Common myeloid progenitor, CD34-positive (primary cell): ENCODE measurements around the gene RIPPLY3.

Source experiments
- CTCF ChIA-PET: fragments of 350-600 bp; sonication (Branson Sonifier 250); formaldehyde crosslinking; loops from one replicate; lab custom pipeline; 2021; ENCODE audit warnings: antibody characterized with exemption; lab: Charles Lee
- POLR2A ChIA-PET: fragments of 350-600 bp; sonication (Branson Sonifier 250); formaldehyde crosslinking; loops from one replicate; lab custom pipeline; 2021; ENCODE audit warnings: antibody characterized with exemption; lab: Charles Lee
- DNase-seq, 3 donors: peaks; one replicate each; pipeline versions ENCODE4 v3.0.0 to v3.0.0-alpha.2; 2013
- H3K27ac ChIP-seq, 2 experiments: 1 replicate in 1 of 2; 2 replicates in 1 of 2; pipeline ENCODE4 v1.7.0; 2013; ENCODE audit warnings: inconsistent platforms in 2 of 2, low read length in 2 of 2, mild to moderate bottlenecking in 2 of 2, low read depth in 1 of 2, moderate library complexity in 1 of 2; ENCODE audit not compliant: severe bottlenecking in 2 of 2, insufficient read depth in 1 of 2, poor library complexity in 1 of 2
- H3K27me3 ChIP-seq, 5 experiments: replicated peaks in 2 of 5; 1 replicate in 3 of 5; 2 replicates in 2 of 5; pipeline versions ENCODE4 v1.6.1 to v1.7.0; 2013; ENCODE audit warnings: low read length in 4 of 5, mild to moderate bottlenecking in 2 of 5, moderate library complexity in 2 of 5, inconsistent platforms in 1 of 5; ENCODE audit not compliant: insufficient read depth in 5 of 5, control insufficient read depth in 4 of 5
- H3K36me3 ChIP-seq, 4 experiments: 1 replicate in 2 of 4; 2 replicates in 2 of 4; pipeline versions ENCODE4 v1.6.1 to v1.7.0; 2013; ENCODE audit warnings: low read length in 3 of 4, control low read depth in 1 of 4, mild to moderate bottlenecking in 1 of 4; ENCODE audit not compliant: control insufficient read depth in 4 of 4, insufficient read depth in 4 of 4
- H3K4me1 ChIP-seq, 4 experiments: 1 replicate in 3 of 4; 2 replicates in 1 of 4; pipeline versions ENCODE4 v1.6.1 to v1.7.1; 2013; ENCODE audit warnings: low read length in 3 of 4, mild to moderate bottlenecking in 3 of 4, control low read depth in 1 of 4, inconsistent platforms in 1 of 4, moderate library complexity in 1 of 4; ENCODE audit not compliant: control insufficient read depth in 4 of 4, insufficient read depth in 4 of 4; ENCODE audit errors: control extremely low read depth in 1 of 4
- H3K4me3 ChIP-seq, 7 experiments: 1 replicate in 4 of 7; 2 replicates in 3 of 7; pipeline versions ENCODE4 v1.5.1 to v1.7.0; 2013; ENCODE audit warnings: mild to moderate bottlenecking in 7 of 7, low read length in 6 of 7, moderate library complexity in 6 of 7, inconsistent platforms in 2 of 7, low read depth in 2 of 7, control low read depth in 1 of 7; ENCODE audit not compliant: insufficient read depth in 4 of 7, control insufficient read depth in 1 of 7; ENCODE audit errors: extremely low read depth in 1 of 7
- H3K9me3 ChIP-seq, 5 experiments: 1 replicate in 4 of 5; 2 replicates in 1 of 5; pipeline versions ENCODE4 v1.6.1 to v1.7.1; 2013; ENCODE audit warnings: low read length in 4 of 5, mild to moderate bottlenecking in 2 of 5, inconsistent platforms in 1 of 5, low read depth in 1 of 5, moderate library complexity in 1 of 5; ENCODE audit not compliant: control insufficient read depth in 4 of 5, insufficient read depth in 2 of 5; ENCODE audit errors: control extremely low read depth in 1 of 5
- WGBS: methylation state at CpG from one replicate; pipeline ENCODE4 v1.1.5; 2013; ENCODE audit not compliant: insufficient coverage; 5-methylcytosine and 5-hydroxymethylcytosine counted together

RIPPLY3 gene

DNA sequence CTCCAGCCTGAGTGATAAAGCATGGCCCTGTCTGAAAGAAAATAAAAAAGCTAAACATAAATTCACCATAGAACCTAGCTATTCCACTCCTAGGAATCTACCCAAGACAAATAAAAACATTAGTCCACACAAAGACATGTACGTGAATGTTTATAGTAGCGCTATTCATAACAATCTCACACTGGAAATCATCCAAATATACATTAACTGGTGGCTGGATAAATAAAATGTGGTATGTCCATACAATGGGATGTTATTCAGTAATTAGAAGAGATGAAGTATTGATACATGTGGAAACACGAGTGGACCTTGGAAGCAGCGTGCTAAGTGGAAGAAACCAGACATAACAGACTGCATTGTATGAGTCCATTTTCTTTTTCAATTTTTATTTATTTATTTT is 29.7 kb downstream of the RIPPLY3 start:
- Histone ChIP-seq H3K4me3 (no peak overlapping the region), H3K9me3 (no peaks in the 10 kb centered on the region), H3K27ac (no peak overlapping the region), H3K27me3 (no peaks in the 10 kb centered on the region), H3K4me1 (no peaks in the 10 kb centered on the region), H3K36me3 (no peaks in the 10 kb centered on the region)
- ChIA-PET CTCF (no interaction called here), POLR2A (no interaction called here)
- WGBS: no CpG with 5 or more reads among the region's 4 CpGs
- no peak for DNase-seq

DNA sequence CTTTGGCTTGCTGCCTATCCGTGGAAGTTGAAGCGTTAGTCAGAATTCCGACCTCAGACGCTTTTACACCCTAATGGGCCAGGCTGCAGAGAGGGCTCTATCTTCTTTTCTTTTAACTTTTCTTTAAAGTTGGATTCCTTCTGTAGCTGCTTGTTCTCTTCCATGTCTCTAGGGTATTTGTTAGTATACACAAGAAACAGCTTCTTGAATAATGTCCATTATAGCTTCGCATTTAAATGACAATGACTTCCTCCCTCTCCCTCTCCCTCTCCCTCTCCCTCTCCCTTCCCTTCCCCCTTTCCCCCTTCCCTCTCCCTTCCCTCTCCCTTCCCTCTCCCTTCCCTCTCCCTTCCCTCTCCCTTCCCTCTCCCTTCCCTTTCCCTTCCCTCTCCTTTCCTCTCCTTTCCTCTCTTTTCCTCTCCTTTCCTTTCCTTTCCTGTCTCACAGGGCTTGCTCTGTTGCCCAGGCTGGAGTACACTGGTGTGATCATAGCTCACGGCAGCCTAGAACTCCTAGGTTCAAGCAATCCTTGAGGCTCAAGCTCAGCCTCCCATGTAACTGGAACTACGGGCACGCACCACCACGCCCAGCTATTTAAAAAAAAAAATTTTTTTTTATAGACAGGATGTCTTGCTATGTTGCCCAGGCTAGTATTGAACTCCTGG is 33.0 kb downstream of the RIPPLY3 start:
- Histone ChIP-seq H3K4me1 (peaks cover 0 to 12% (median 10%) of the 10 kb centered on the region in 4 experiments), H3K4me3 (no peak overlapping the region), H3K9me3 (no peaks in the 10 kb centered on the region), H3K27ac (no peak overlapping the region), H3K36me3 (no peaks in the 10 kb centered on the region), H3K27me3 (no peaks in the 10 kb centered on the region)
- POLR2A ChIA-PET: no interaction called here
- 84% methylated on average over 5 of the region's 9 CpGs for WGBS
- CTCF ChIA-PET: interaction anchor here (0.7 to 1.7 kb wide), 5 partner anchors 12 to 81 kb away, joined by 3 to 6 read pairs (median 3); no protein-coding TSS in a partner anchor
- DNase-seq: no peak

DNA sequence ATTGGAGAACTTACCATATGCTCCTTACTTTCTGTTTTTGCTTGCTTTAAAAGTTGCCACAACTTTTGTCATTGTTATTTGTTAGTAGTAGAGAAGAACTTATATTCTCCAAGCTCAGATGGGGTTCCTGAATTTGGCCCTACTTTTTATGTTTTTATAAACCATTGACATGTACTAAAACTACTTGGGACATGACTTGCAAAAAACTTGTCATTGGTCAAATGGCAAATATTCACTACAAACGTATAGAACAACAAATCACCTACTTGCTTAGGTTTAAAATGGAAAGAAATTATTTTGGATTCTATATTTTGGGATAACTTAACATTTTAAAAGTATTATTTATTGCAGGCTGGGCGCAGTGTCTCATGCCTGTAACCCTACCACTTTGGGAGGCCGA is 33.7 kb downstream of the RIPPLY3 start:
- no peak overlapping the region for H3K27ac ChIP-seq
- H3K36me3 ChIP-seq: no peaks in the 10 kb centered on the region
- WGBS: 100% methylated on average over 1 of the region's 3 CpGs
- peaks cover 0 to 19% (median 16%) of the 10 kb centered on the region in 4 experiments for H3K4me1 ChIP-seq
- H3K4me3 ChIP-seq: no peak overlapping the region
- H3K9me3 ChIP-seq: no peaks in the 10 kb centered on the region
- CTCF ChIA-PET: interaction anchor here (0.9 to 1.7 kb wide), 5 partner anchors 30 to 80 kb away, joined by 3 to 6 read pairs (median 4); no protein-coding TSS in a partner anchor
- H3K27me3 ChIP-seq: no peaks in the 10 kb centered on the region
- DNase-seq: no peak
- POLR2A ChIA-PET: no interaction called here

DNA sequence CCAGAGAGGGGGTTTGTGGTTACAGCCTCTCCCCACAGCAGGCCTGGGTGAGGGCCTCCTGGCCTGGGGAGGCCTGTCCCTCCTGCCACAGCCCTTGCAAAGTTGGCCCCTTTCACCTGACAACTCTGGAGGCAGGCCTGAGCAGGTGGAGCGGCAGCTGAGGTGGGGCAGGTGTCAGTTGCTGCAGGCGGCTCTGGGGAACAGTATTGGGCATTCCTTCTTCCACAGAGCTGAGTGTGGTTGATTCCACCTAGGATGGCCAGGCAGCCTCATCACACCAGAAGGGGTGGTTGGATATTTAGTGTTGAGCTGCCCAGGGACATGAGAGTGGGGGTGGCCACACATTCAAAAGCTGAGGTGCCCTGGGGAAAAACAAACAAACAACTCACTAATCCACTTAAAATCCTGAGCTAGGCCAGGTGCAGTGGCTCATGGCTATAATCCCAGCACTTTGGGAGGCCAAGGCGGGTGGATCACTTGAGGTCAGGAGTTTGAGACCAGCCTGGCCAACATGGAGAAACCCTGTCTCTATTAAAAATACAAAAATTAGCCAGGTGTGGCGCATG is 35.3 kb downstream of the RIPPLY3 start:
- no peaks in the 10 kb centered on the region for H3K27me3 ChIP-seq
- ChIA-PET CTCF (interaction anchor here (0.7 kb wide), 1 partner anchor 65 kb away, joined by 3 read pairs; no protein-coding TSS in a partner anchor), POLR2A (no interaction called here)
- H3K4me3 ChIP-seq: no peak overlapping the region
- no peak for DNase-seq
- no peak overlapping the region for H3K27ac ChIP-seq
- peaks cover 4 to 35% (median 29%) of the 10 kb centered on the region in 4 experiments for H3K4me1 ChIP-seq
- no peaks in the 10 kb centered on the region for H3K9me3 ChIP-seq
- no peaks in the 10 kb centered on the region for H3K36me3 ChIP-seq
- 100% methylated on average over 2 of the region's 4 CpGs for WGBS

DNA sequence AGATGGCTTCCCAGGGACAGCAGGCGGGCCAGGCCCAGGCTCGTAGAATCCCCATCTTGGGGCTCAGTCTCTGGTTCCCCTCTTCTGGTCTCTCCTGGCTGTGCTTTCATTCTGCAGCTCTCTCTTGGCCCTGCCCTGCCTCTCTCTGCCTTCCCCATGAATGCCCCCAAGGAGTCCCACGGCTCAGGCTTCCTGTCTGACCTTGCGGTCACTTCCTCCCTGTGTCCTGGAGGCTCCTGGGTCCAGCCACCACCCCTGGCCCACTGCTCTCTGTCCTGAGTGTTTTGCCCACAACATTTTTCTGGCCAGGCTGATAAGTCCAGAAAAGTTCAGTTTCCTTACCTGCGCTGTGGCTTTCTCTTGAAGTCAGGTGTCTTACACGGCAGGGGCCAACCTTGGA is 37.3 kb downstream of the RIPPLY3 start:
- no peaks in the 10 kb centered on the region for H3K27me3 ChIP-seq
- WGBS: 88% methylated on average over 6 of the region's 6 CpGs
- H3K4me1 ChIP-seq: peaks cover 4 to 41% (median 34%) of the 10 kb centered on the region in 4 experiments
- DNase-seq: no peak
- no peak overlapping the region for H3K27ac ChIP-seq
- H3K4me3 ChIP-seq: no peak overlapping the region
- ChIA-PET CTCF (no interaction called here), POLR2A (no interaction called here)
- H3K36me3 ChIP-seq: no peaks in the 10 kb centered on the region
- H3K9me3 ChIP-seq: no peaks in the 10 kb centered on the region

DNA sequence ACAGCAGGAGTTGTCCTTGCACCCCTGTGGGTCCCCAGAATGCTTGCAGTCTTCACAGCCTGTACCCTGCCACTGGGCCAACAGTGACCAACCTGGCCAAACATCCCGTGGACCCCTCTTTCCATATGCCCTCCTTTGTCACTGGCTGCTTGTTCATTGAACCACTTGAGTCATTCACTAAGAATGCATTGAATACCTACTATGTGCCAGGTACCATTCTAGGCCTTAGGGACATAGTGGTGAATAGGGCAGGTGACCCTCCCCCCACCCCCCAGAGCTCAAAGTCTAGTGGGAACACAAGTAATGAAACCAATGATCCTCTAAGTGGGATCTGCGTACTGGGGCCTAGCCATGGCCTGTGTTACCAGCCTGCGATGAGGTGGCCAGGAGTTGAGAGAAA is 38.1 kb downstream of the RIPPLY3 start:
- POLR2A ChIA-PET: interaction anchor here (0.6 to 1.5 kb wide), 2 partner anchors 28 to 33 kb away, joined by 3 to 6 read pairs; partner anchors contain the start of genes PIGP and TTC3
- Histone ChIP-seq H3K27ac (peak overlapping the region in 1 of 2 experiments; percentile 38), H3K27me3 (no peaks in the 10 kb centered on the region), H3K4me1 (peaks cover 4 to 41% (median 34%) of the 10 kb centered on the region in 4 experiments), H3K36me3 (no peaks in the 10 kb centered on the region), H3K9me3 (no peaks in the 10 kb centered on the region), H3K4me3 (no peak overlapping the region)
- DNase-seq: no peak
- CTCF ChIA-PET: interaction anchor here (1.5 to 2.0 kb wide), 2 partner anchors 25 to 35 kb away, joined by 4 to 6 read pairs; no protein-coding TSS in a partner anchor
- WGBS: 93% methylated on average over 3 of the region's 3 CpGs

DNA sequence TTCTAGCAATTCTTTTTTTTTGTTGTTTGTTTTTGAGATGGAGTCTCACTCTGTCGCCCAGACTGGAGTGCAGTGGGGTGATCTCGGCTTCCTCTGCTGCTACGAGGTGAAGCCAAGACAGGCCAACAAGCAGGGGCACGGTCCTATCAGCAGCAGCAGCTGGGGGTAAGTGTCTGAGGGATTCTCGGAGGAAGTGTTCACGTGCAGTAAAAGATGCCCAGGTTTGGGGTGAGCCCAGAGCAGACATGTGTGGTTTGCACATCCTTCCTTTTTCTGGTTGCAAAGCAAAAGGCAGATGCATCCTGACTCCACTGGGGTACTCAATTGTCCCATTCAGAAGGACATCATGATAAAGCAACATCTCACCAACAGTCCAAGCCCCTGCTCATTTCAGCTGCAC is 38.6 kb downstream of the RIPPLY3 start:
- 0% methylated on average over 5 of the region's 6 CpGs for WGBS
- Histone ChIP-seq H3K4me3 (no peak overlapping the region), H3K4me1 (peaks cover 4 to 41% (median 34%) of the 10 kb centered on the region in 4 experiments), H3K36me3 (no peaks in the 10 kb centered on the region), H3K27me3 (no peaks in the 10 kb centered on the region), H3K9me3 (no peaks in the 10 kb centered on the region), H3K27ac (peak overlapping the region in 1 of 2 experiments; percentile 38)
- peak; percentile 82 to 100 (median 99) for DNase-seq
- POLR2A ChIA-PET: interaction anchor here (0.6 to 1.5 kb wide), 3 partner anchors 27 to 390 kb away, joined by 3 to 6 read pairs (median 3); partner anchors contain the start of genes PIGP and TTC3
- CTCF ChIA-PET: interaction anchor here (0.7 to 2.0 kb wide), 5 partner anchors 24 to 63 kb away, joined by 3 to 6 read pairs (median 3); no protein-coding TSS in a partner anchor
